H1 (cell line): ENCODE measurements around the gene LHB. TPM values are rescaled to one million over a fixed set of nuclear protein-coding genes. Genes with fewer than 3 reads are reported as not detected.

Experiments
- CTCF ChIA-PET: fragments of 300-600 bp; sonication (Branson Sonifier 250); formaldehyde crosslinking; loops from one replicate; lab custom pipeline; 2021; ENCODE audit not compliant: partially characterized antibody; lab: Charles Lee
- POLR2A ChIA-PET: fragments of 300-600 bp; sonication (Branson Sonifier 250); formaldehyde crosslinking; loops from one replicate; lab custom pipeline; 2021; ENCODE audit warnings: inconsistent platforms; ENCODE audit not compliant: partially characterized antibody; lab: Charles Lee
- DNase-seq, 2 experiments: peaks; one replicate each; pipeline versions ENCODE4 v3.0.0 to v3.0.0-alpha.2; 2010 to 2022; ENCODE audit warnings: low spot score in 2 of 2, low read depth in 1 of 2, mixed read lengths in 1 of 2
- FAIRE-seq: peaks from 2 replicates; lab custom pipeline; 2011; peaks lifted over from hg19 to GRCh38; lab: Jason Lieb, UNC
- H2AFZ ChIP-seq: 2 replicates; pipeline ENCODE4 v1.8.1; 2012; ENCODE audit warnings: low read length, inconsistent platforms
- H2AK5ac ChIP-seq: 2 replicates; pipeline ENCODE4 v1.6.1; 2013; ENCODE audit warnings: low read depth, low read length
- H2BK120ac ChIP-seq: replicated peaks from 2 replicates; pipeline ENCODE3; 2013; ENCODE audit warnings: low read depth, low read length, inconsistent platforms
- H2BK12ac ChIP-seq: 2 replicates; pipeline ENCODE4 v1.6.1; 2013; ENCODE audit warnings: low read depth, low read length
- H2BK15ac ChIP-seq: 2 replicates; pipeline ENCODE4 v1.6.1; 2013; ENCODE audit warnings: low read length
- H2BK20ac ChIP-seq: 2 replicates; pipeline ENCODE4 v1.6.1; 2013; ENCODE audit warnings: low read length
- H2BK5ac ChIP-seq: 2 replicates; pipeline ENCODE4 v1.6.1; 2013; ENCODE audit warnings: low read depth, low read length
- H3K14ac ChIP-seq: 2 replicates; pipeline ENCODE4 v1.6.1; 2013; ENCODE audit warnings: inconsistent platforms; ENCODE audit not compliant: insufficient read length
- H3K18ac ChIP-seq: 2 replicates; pipeline ENCODE4 v1.6.1; 2013; ENCODE audit warnings: low read length; ENCODE audit errors: extremely low read depth
- H3K23ac ChIP-seq: 2 replicates; pipeline ENCODE4 v1.6.1; 2013; ENCODE audit warnings: inconsistent platforms; ENCODE audit not compliant: insufficient read length
- H3K23me2 ChIP-seq: 2 replicates; pipeline ENCODE4 v1.6.1; 2013; ENCODE audit warnings: low read depth, low read length
- H3K27ac ChIP-seq: 2 replicates; pipeline ENCODE4 v1.6.1; 2011; ENCODE audit warnings: low read depth, low read length, inconsistent platforms
- H3K27me3 ChIP-seq, 4 experiments: replicated peaks in 1 of 4; 1 replicate in 1 of 4; 2 replicates in 3 of 4; pipeline versions ENCODE4 v1.6.1 to v1.8.1; 2011 to 2013; ENCODE audit warnings: low read length in 3 of 4, mild to moderate bottlenecking in 3 of 4, inconsistent platforms in 2 of 4, mixed read lengths in 2 of 4, moderate library complexity in 1 of 4; ENCODE audit not compliant: control insufficient read depth in 3 of 4, insufficient read depth in 3 of 4; ENCODE audit errors: extremely low read depth in 1 of 4
- H3K36me3 ChIP-seq, 4 experiments: 2 replicates each; pipeline versions ENCODE4 v1.6.1 to v1.8.1; 2011 to 2013; ENCODE audit warnings: mild to moderate bottlenecking in 4 of 4, low read length in 3 of 4, moderate library complexity in 2 of 4, control low read depth in 1 of 4, inconsistent platforms in 1 of 4; ENCODE audit not compliant: insufficient read depth in 4 of 4, control insufficient read depth in 2 of 4
- H3K4ac ChIP-seq: replicated peaks from 2 replicates; pipeline ENCODE3; 2013; ENCODE audit warnings: low read length, low read depth, mixed read lengths, inconsistent platforms; ENCODE audit not compliant: insufficient read length
- H3K4me1 ChIP-seq, 4 experiments: replicated peaks in 1 of 4; 1 replicate in 1 of 4; 2 replicates in 3 of 4; pipeline versions ENCODE4 v1.6.1 to v1.8.1; 2011 to 2013; ENCODE audit warnings: low read length in 3 of 4, inconsistent platforms in 2 of 4, mixed read lengths in 1 of 4; ENCODE audit not compliant: insufficient read depth in 4 of 4, control insufficient read depth in 3 of 4
- H3K4me2 ChIP-seq, 2 experiments: 2 replicates each; pipeline versions ENCODE4 v1.6.1 to v1.8.1; 2011 to 2013; ENCODE audit warnings: low read depth in 2 of 2, low read length in 2 of 2, control low read depth in 1 of 2, inconsistent platforms in 1 of 2, mild to moderate bottlenecking in 1 of 2; ENCODE audit not compliant: insufficient read depth in 1 of 2
- H3K4me3 ChIP-seq, 4 experiments: fragments of 200-600, 300-600 bp in 1 of 4; sonication (generic), shearing (Covaris generic), sonication (Bioruptor Twin) in 1 of 4; 2 replicates each; pipeline versions ENCODE4 v1.5.1 to v1.8.1; 2011 to 2016; ENCODE audit warnings: low read length in 4 of 4, low read depth in 3 of 4, control low read depth in 2 of 4, inconsistent platforms in 2 of 4, mild to moderate bottlenecking in 2 of 4, mixed read lengths in 1 of 4, moderate library complexity in 1 of 4; ENCODE audit not compliant: insufficient read depth in 2 of 4; ENCODE audit errors: extremely low read depth in 1 of 4
- H3K56ac ChIP-seq: replicated peaks from 2 replicates; pipeline ENCODE3; 2013; ENCODE audit warnings: low read depth, mild to moderate bottlenecking, mixed read lengths, low read length, inconsistent platforms; ENCODE audit not compliant: insufficient read length
- H3K79me1 ChIP-seq: 2 replicates; pipeline ENCODE4 v1.6.1; 2013; ENCODE audit warnings: low read depth, low read length, control low read depth
- H3K79me2 ChIP-seq, 2 experiments: 2 replicates each; pipeline versions ENCODE4 v1.6.1 to v1.8.1; 2012 to 2013; ENCODE audit warnings: low read length in 2 of 2, mild to moderate bottlenecking in 2 of 2, inconsistent platforms in 1 of 2; ENCODE audit not compliant: insufficient read depth in 2 of 2, control insufficient read depth in 1 of 2
- H3K9ac ChIP-seq, 4 experiments: replicated peaks in 1 of 4; 1 replicate in 1 of 4; 2 replicates in 3 of 4; pipeline versions ENCODE4 v1.6.1 to v1.8.1; 2011 to 2013; ENCODE audit warnings: low read depth in 3 of 4, low read length in 3 of 4, control low read depth in 2 of 4, mild to moderate bottlenecking in 2 of 4, moderate library complexity in 2 of 4, inconsistent platforms in 1 of 4; ENCODE audit errors: extremely low read depth in 1 of 4
- H3K9me3 ChIP-seq, 2 experiments: 2 replicates each; pipeline versions ENCODE4 v1.6.1 to v1.8.1; 2012 to 2013; ENCODE audit warnings: mild to moderate bottlenecking in 2 of 2, moderate library complexity in 2 of 2, control low read depth in 1 of 2, inconsistent platforms in 1 of 2, low read depth in 1 of 2, low read length in 1 of 2, mixed read lengths in 1 of 2; ENCODE audit not compliant: insufficient read depth in 2 of 2
- H4K20me1 ChIP-seq, 2 experiments: replicated peaks in 1 of 2; 2 replicates each; pipeline versions ENCODE3 to v1.8.1; 2011 to 2013; ENCODE audit warnings: inconsistent platforms in 2 of 2, low read length in 2 of 2, mild to moderate bottlenecking in 1 of 2; ENCODE audit not compliant: insufficient read depth in 2 of 2, control insufficient read depth in 1 of 2
- H4K5ac ChIP-seq: 2 replicates; pipeline ENCODE4 v1.6.1; 2013; ENCODE audit warnings: low read length, low read depth, mixed read lengths, inconsistent platforms; ENCODE audit not compliant: insufficient read length
- H4K8ac ChIP-seq: 2 replicates; pipeline ENCODE4 v1.8.0; 2013; ENCODE audit warnings: mild to moderate bottlenecking, moderate library complexity, low read length, inconsistent platforms; ENCODE audit not compliant: insufficient read depth; ENCODE audit errors: extremely low read depth
- H4K91ac ChIP-seq: replicated peaks from 2 replicates; pipeline ENCODE3; 2013; ENCODE audit warnings: low read length, mixed read lengths, inconsistent platforms; ENCODE audit not compliant: insufficient read length
- GTF2F1 ChIP-seq: IDR thresholded peaks from 2 replicates; pipeline ENCODE4 v1.6.1; 2012; ENCODE audit warnings: low read depth, low read length, improper control_type of control experiment, borderline replicate concordance
- WGBS, 2 experiments: shearing (Covaris generic) in 1 of 2; methylation state at CpG; one replicate each; pipeline versions ENCODE4 v1.1.6 to v1.1.7; 2013 to 2015; ENCODE audit warnings: low lambda C conversion rate in 2 of 2, mixed read lengths in 2 of 2, inconsistent platforms in 1 of 2, low coverage in 1 of 2, missing lambda C conversion rate in 1 of 2; ENCODE audit not compliant: insufficient replicate concordance in 2 of 2, insufficient coverage in 1 of 2, insufficient read length in 1 of 2; ENCODE audit errors: extremely low coverage in 1 of 2, missing lambda C conversion rate in 1 of 2; 5-methylcytosine and 5-hydroxymethylcytosine counted together
- long read RNA-seq, 2 experiments: library from RNA in 1 of 2; library from capped mRNA in 1 of 2; stranded (forward); transcript quantifications; one replicate each; pipeline ENCODE4 v2.0.0, GENCODE V29; 2021; ENCODE audit warnings: inconsistent platforms in 1 of 2
- polyA minus RNA-seq, 3 experiments: library from RNA; depleted of rRNA, polyadenylated mRNA; stranded (reverse); fragments of >200 nt; gene quantifications; 1 replicate in 2 of 3; 2 replicates in 1 of 3; pipeline ENCODE4 v1.2.3, GENCODE V29; 2011
- polyA plus RNA-seq, 7 experiments: library from polyadenylated mRNA; depleted of rRNA in 3 of 7; stranded (reverse) in 5 of 7; unstranded in 2 of 7; fragments of >200 nt in 5 of 7; fragments of 200-250 nt in 2 of 7; gene quantifications; 1 replicate in 5 of 7; 2 replicates in 1 of 7; 4 replicates in 1 of 7; pipeline versions ENCODE4 v1.2.1 to v1.2.3, GENCODE V29; 2011 to 2013; ENCODE audit warnings: missing spikeins in 2 of 7, mixed read lengths in 2 of 7
- total RNA-seq: library from RNA; stranded (reverse); fragmentation: NEBNext Ultra II Directional; extraction: Animal tissue kit (Norgen Biotek cat#: 25700); gene quantifications from 2 replicates; pipeline ENCODE4 v1.2.1, GENCODE V29; 2021
- TF ChIP-seq, protein P1 (sequence below), 3 experiments: IDR thresholded peaks; 1 replicate in 2 of 3; 2 replicates in 1 of 3; pipeline versions ENCODE4 v1.5.1 to v1.6.1; 2011; ENCODE audit warnings: low read length in 3 of 3, mild to moderate bottlenecking in 3 of 3, inconsistent platforms in 2 of 3, low read depth in 1 of 3, moderate library complexity in 1 of 3; ENCODE audit not compliant: insufficient read depth in 1 of 3; ENCODE audit errors: control extremely low read depth in 1 of 3

The LHB gene
- total RNA-seq = not detected in 2 replicates
- 0.53 and 1.2 TPM in 2 replicates for polyA plus RNA-seq (2011; rRNA removed)
- 0.32 TPM for polyA plus RNA-seq (2011; cell fraction: cytosol; rRNA removed)
- 4.1 TPM for polyA plus RNA-seq (2011; cell fraction: nucleus; rRNA removed)
- 0.51 to 0.84 TPM (median 0.60 TPM) in 3 of 4 replicates, not detected in the other for polyA plus RNA-seq (2012, experiment 1 of 2)
- polyA plus RNA-seq (2012, experiment 2 of 2) = not detected
- 0.28 TPM for polyA plus RNA-seq (2013, experiment 1 of 2)
- not detected for polyA plus RNA-seq (2013, experiment 2 of 2)
- not detected in 2 replicates for polyA minus RNA-seq (2011; rRNA and poly(A)+ RNA removed)
- polyA minus RNA-seq (2011; cell fraction: cytosol; rRNA and poly(A)+ RNA removed) = not detected
- polyA minus RNA-seq (2011; cell fraction: nucleus; rRNA and poly(A)+ RNA removed) = not detected
- long read RNA-seq, experiment 1 = 0 reads
- long read RNA-seq, experiment 2 = 0 reads

DNA sequence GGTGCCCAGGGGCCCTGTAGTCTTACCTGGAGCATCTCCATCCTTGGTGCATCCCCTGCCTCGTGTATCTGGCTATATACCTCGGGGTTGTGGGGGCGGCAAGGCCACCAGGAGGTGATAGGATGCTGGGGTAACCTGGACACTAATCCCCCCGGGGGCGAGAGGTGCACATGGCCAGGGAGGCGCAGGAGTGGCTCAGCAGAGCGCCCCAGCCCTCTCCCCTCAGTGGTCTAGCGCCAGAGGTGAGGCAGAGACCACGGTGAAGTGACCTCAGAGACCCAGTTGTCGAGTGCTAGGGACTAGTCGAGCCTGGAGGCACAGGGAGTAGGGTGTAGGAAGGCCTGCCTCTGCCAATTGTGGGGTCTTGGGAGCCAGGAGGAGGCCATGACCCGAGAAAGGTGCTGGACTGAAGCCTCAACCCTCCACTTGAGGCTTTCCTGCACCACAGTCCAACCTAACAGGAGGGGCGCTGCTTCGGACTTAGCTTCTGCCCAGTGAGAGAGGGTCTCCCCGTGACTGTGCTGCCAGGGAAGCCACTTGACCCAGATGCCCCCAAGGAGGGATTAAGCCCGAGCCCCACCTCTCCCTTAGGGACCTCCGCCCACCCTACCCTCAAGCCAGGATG is at the start of gene LHB:
Gene LHB, minus strand, starts transcription at position 51 of the 625 bp plus-strand sequence. Its CDS starts 10 bp downstream, at position 41.
- Histone ChIP-seq H3K36me3 (peaks cover 5 to 19% (median 10%) of the 10 kb centered on the region in 4 experiments; a peak in 7 of 8 replicates), H3K9ac (no peak within 1 kb of the TSS), H3K23me2 (peaks cover 6% of the 10 kb centered on the region; the same call in 1 of the 2 replicates), H2BK15ac (no peak within 1 kb of the TSS), H4K8ac (no peak within 1 kb of the TSS), H3K18ac (peak within 1 kb of the TSS; percentile 2; the same call in 1 of the 2 replicates), H3K14ac (no peak within 1 kb of the TSS), H2BK12ac (no peak within 1 kb of the TSS), H4K20me1 (peaks cover 0 to 2% of the 10 kb centered on the region in 2 experiments), H3K27ac (no peak within 1 kb of the TSS), H3K4me3 (peak within 1 kb of the TSS; percentile 27 to 68 (median 40)), H2BK20ac (no peak within 1 kb of the TSS), H2AFZ (no peak within 1 kb of the TSS), H2AK5ac (no peak within 1 kb of the TSS), H3K27me3 (peaks cover 0 to 15% (median 12%) of the 10 kb centered on the region in 4 experiments; a peak in 6 of 7 replicates), H3K23ac (no peak within 1 kb of the TSS), H2BK120ac (no peak within 1 kb of the TSS), H2BK5ac (no peak within 1 kb of the TSS), H3K79me2 (no peaks in the 10 kb centered on the region), H4K5ac (no peak within 1 kb of the TSS), H3K79me1 (no peaks in the 10 kb centered on the region), H3K4me2 (peak within 1 kb of the TSS; percentile 78 to 82), H3K4ac (no peak within 1 kb of the TSS), H3K4me1 (peaks cover 0 to 17% (median 8%) of the 10 kb centered on the region in 4 experiments; a peak in 5 of 7 replicates), H3K9me3 (no peaks in the 10 kb centered on the region), H3K56ac (no peak within 1 kb of the TSS), H4K91ac (no peak within 1 kb of the TSS)
- TF ChIP-seq, protein P1, sequence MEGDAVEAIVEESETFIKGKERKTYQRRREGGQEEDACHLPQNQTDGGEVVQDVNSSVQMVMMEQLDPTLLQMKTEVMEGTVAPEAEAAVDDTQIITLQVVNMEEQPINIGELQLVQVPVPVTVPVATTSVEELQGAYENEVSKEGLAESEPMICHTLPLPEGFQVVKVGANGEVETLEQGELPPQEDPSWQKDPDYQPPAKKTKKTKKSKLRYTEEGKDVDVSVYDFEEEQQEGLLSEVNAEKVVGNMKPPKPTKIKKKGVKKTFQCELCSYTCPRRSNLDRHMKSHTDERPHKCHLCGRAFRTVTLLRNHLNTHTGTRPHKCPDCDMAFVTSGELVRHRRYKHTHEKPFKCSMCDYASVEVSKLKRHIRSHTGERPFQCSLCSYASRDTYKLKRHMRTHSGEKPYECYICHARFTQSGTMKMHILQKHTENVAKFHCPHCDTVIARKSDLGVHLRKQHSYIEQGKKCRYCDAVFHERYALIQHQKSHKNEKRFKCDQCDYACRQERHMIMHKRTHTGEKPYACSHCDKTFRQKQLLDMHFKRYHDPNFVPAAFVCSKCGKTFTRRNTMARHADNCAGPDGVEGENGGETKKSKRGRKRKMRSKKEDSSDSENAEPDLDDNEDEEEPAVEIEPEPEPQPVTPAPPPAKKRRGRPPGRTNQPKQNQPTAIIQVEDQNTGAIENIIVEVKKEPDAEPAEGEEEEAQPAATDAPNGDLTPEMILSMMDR (IDR thresholded peaks at IDR 0.05; ENCODE audit: control extremely low read depth in 1 of 3, insufficient read depth in 1 of 3, low read depth in 1 of 3, low read length in 3 of 3) = peak; percentile 0 to 38 (median 30); a peak in 3 of 4 replicates
- no peak for TF ChIP-seq GTF2F1
- DNase-seq (no peak), FAIRE-seq (no peak)
- WGBS, 2 experiments = 68% methylated on average over 17 of the region's 17 CpGs; no CpG with 5 or more reads in 1 of the 2 experiments
- POLR2A ChIA-PET = interaction anchor here (0.6 to 1.5 kb wide), 3 partner anchors 17 to 46 kb away, joined by 3 to 4 read pairs (median 3); no protein-coding TSS in a partner anchor
- CTCF ChIA-PET = interaction anchor here (0.7 to 8.1 kb wide), 5 partner anchors 9 to 229 kb away, joined by 3 to 46 read pairs (median 6); no protein-coding TSS in a partner anchor
